Mesothelial cell of epicardium (in vitro differentiated cells): ENCODE data around the gene LRRFIP1. TPM values are rescaled to one million over a fixed set of nuclear protein-coding genes. Genes with fewer than 3 reads are reported as not detected.
A peak's percentile ranks its signal among the peaks of the same experiment; 100 is the strongest.

Experiments used
- DNase-seq, 2 experiments: peaks; one replicate each; pipeline ENCODE4 v3.0.0; 2021; ENCODE audit warnings: low spot score in 2 of 2; ENCODE audit not compliant: unreplicated experiment in 2 of 2
- H3K27ac Mint-ChIP-seq: 2 replicates; pipeline ENCODE4 v1.8.0; 2021; ENCODE audit warnings: mixed read lengths
- H3K27me3 Mint-ChIP-seq: 2 replicates; pipeline ENCODE4 v1.8.0; 2021; ENCODE audit warnings: low read depth, mixed read lengths
- H3K36me3 Mint-ChIP-seq: 2 replicates; pipeline ENCODE4 v1.8.0; 2021; ENCODE audit warnings: mixed read lengths
- H3K4me1 Mint-ChIP-seq: 2 replicates; pipeline ENCODE4 v1.8.0; 2021; ENCODE audit warnings: mixed read lengths
- H3K4me3 Mint-ChIP-seq: 2 replicates; pipeline ENCODE4 v1.8.0; 2021; ENCODE audit warnings: mild to moderate bottlenecking, moderate library complexity, mixed read lengths
- H3K9me3 Mint-ChIP-seq: 2 replicates; pipeline ENCODE4 v1.8.0; 2021; ENCODE audit warnings: mixed read lengths
- CTCF ChIP-seq: fragments of 200-600 bp; sonication (generic); IDR thresholded peaks from one replicate; pipeline ENCODE4 v1.5.0; 2021; ENCODE audit warnings: antibody characterized with exemption; ENCODE audit not compliant: unreplicated experiment
- total RNA-seq: library from RNA; stranded (reverse); gene quantifications from 3 replicates; pipeline ENCODE4 v1.2.1, GENCODE V29; 2021

LRRFIP1 gene
- total RNA-seq, 1 donor from 2014 or later: 47.5 TPM

DNA sequence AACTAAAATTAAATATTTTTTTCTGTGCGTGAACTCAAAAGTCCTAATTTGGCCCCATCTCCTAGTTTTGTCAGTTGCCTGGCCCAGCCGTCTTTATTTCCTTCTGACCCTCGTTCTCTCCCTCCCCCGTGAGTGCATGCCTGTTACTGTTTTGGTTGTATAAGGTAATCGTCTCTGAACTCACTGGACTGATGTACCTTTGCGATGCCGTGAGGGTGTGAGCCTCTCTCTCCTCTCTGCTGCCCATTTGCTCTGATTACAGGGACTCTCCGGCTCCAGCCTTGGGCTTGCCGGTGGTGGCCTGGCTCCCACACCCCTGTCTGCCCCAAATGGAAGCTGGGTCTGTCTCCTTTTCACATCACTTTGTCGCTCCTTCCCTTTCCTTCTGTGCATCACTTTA is 104.7 kb downstream of the LRRFIP1 start:
- no peaks in the 10 kb centered on the region for H3K36me3 Mint-ChIP-seq
- H3K27me3 Mint-ChIP-seq: no peaks in the 10 kb centered on the region
- no peak overlapping the region for H3K4me3 Mint-ChIP-seq
- no peak for TF ChIP-seq CTCF
- DNase-seq: no peak
- H3K27ac Mint-ChIP-seq: no peak overlapping the region
- H3K4me1 Mint-ChIP-seq: peaks cover 71% of the 10 kb centered on the region
- no peaks in the 10 kb centered on the region for H3K9me3 Mint-ChIP-seq

DNA sequence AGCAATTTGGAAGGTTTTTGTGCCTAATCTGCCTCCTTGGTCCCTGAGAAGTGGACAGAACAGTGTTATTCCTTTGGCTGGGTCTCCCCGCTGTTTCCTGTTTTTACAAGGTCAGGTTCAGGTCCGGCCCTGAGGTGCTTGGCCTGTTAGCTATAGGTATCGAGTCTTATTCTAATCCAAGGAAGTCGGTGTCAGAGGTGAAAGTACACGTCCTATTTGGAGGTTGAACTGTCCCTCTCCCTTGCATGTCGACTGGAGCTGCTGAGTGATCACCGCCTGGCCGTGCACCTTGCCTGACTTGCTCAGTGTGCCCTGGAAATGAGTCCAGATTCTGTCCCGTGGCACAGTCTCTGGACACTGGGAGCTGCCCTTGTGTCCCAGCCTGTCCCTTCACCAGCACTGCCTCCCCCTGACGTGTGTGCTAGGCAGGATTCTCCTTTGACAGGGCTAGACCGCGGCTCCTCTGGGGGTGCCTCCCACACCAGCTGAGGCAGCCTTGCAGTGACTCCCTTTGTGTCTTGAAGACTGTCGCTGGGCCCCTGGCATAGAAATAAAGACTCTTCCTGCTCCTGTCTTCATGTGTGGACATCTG is 105.5 kb downstream of the LRRFIP1 start:
- Mint-ChIP-seq H3K4me3 (no peak overlapping the region), H3K36me3 (peaks cover 1% of the 10 kb centered on the region), H3K27ac (peak overlapping the region; percentile 36), H3K27me3 (no peaks in the 10 kb centered on the region), H3K9me3 (no peaks in the 10 kb centered on the region), H3K4me1 (peaks cover 74% of the 10 kb centered on the region)
- TF ChIP-seq CTCF: no peak
- DNase-seq: no peak

- no peak overlapping the region for H3K4me3 Mint-ChIP-seq
- TF ChIP-seq CTCF: no peak
- peaks cover 70% of the 10 kb centered on the region for H3K4me1 Mint-ChIP-seq
- no peaks in the 10 kb centered on the region for H3K9me3 Mint-ChIP-seq
- H3K36me3 Mint-ChIP-seq: peaks cover 3% of the 10 kb centered on the region
- H3K27me3 Mint-ChIP-seq: no peaks in the 10 kb centered on the region
- peak overlapping the region; percentile 62 for H3K27ac Mint-ChIP-seq
- DNase-seq: no peak
Measured at GRCh38 chr2:237733677-237734300, 106.4 kb downstream of the LRRFIP1 start.

DNA sequence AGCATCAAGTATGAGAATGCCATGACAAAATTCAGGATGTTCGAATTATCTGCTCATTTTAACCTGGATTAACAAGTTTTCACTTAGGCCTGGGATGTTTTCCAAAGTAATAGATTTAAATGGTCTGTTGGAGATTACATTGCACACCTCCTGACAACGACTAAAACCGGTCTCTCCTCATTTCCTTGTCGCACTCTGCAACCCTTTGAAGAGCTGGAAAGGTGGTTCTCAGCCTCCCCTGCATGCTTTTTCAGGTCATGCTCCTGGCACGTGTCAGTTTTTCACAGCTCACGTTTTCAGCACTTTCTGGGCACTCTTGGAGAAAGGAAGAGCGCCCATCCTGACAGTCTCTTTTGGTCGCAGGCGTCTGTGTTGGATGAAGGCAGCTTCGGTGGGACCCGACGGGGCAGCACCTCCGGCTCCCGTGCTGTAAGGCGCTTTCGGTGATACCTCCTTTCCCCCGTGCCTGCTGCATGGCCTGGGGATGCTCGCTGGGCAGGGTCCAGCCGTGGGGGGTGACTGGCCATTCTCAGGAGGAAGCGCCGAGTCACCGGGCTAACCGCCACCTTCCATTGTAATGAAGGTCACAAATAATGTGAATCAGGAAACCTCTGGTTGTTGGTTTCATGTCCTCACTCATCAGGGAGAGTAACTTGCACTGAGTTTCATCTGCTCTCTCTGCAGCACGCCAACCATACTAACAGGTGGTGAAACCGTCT is 107.7 kb downstream of the LRRFIP1 start:
- no peak for TF ChIP-seq CTCF
- Mint-ChIP-seq H3K4me1 (peaks cover 61% of the 10 kb centered on the region), H3K9me3 (no peaks in the 10 kb centered on the region), H3K36me3 (peaks cover 3% of the 10 kb centered on the region), H3K27me3 (no peaks in the 10 kb centered on the region), H3K4me3 (no peak overlapping the region), H3K27ac (peak overlapping the region; percentile 73)
- DNase-seq: no peak

DNA sequence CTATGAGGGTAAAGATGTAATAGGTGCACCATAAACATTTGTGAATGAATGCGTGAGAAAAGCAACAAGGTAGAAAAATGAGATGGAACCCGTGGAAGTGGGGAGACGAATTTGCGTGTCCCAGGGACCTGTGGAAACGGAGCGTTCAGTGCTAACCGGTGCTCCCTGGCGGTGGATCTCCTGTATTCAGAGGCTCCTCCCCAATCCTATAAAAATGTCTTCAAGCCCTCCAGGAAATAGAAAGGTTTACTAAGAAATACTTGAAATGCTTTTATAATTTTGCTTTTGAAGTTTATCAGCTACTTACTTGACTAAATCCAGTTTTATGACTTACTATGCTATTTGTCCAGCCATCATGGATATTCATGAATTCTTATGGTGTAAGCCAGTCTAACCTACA is 108.4 kb downstream of the LRRFIP1 start:
- H3K4me3 Mint-ChIP-seq: no peak overlapping the region
- H3K27ac Mint-ChIP-seq: peak overlapping the region; percentile 44
- H3K9me3 Mint-ChIP-seq: no peaks in the 10 kb centered on the region
- no peak for DNase-seq
- H3K27me3 Mint-ChIP-seq: no peaks in the 10 kb centered on the region
- peaks cover 61% of the 10 kb centered on the region for H3K4me1 Mint-ChIP-seq
- no peak for TF ChIP-seq CTCF
- peaks cover 3% of the 10 kb centered on the region for H3K36me3 Mint-ChIP-seq
